HG03342 (cell line): ENCODE measurements around the gene MRPL44.
"Not testable (repeated sequence)": the region's sequence is repeated elsewhere in the genome, so short reads cannot be mapped to it uniquely, and the experiment has no call there.

Experiments
- ATAC-seq: cut with Tn5 transposase; IDR thresholded peaks from one replicate; pipeline ENCODE4 v1.9.1; 2021; ENCODE audit warnings: mild to moderate bottlenecking, moderate library complexity; ENCODE audit not compliant: unreplicated experiment

Gene MRPL44

DNA sequence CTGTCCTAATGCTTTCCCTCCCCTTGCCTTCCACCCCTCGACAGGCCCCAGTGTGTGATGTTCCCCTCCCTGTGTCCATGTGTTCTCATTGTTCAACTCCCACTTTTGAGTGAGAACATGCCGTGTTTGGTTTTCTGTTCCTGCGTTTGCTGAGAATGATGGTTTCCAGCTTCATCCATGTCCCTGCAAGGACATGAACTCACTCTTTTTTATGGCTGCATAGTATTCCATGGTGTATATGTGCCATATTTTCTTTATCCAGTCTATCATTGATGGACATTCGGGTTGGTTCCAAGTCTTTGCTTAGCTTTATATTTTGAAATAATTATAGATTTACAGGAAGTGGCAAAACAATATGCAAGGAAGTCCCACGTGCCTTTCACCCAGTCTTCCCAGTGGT is 43.4 kb downstream of the MRPL44 start:
- not testable (repeated sequence) for ATAC-seq

DNA sequence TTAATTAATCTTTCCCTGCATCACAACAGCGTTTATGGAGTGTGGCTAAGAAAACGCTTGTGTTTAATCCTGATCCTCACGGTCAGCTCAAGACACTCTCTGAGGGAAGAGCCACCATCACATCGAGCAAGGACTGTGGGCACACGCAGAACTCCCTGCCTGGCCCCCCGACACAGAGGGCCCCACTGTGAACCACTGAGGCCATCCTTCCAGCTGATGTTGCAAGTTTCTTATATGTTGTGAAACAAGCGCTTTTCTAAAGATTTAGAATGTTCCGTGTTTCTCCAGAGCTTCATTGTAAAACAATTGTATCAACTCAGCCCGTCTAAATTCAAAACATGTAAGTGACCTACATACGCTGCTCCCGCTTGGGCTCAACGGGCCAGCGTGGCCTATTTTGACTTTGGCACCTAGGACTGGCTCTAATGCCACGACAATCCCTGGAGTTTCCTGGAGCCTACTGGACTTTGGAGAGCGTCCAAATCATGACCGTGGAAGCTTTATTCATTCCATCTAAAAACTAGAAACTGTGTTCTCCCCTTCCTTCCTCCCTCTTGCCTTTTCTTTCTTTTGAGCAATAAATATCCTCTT is 46.9 kb downstream of the MRPL44 start:
- no peak for ATAC-seq

DNA sequence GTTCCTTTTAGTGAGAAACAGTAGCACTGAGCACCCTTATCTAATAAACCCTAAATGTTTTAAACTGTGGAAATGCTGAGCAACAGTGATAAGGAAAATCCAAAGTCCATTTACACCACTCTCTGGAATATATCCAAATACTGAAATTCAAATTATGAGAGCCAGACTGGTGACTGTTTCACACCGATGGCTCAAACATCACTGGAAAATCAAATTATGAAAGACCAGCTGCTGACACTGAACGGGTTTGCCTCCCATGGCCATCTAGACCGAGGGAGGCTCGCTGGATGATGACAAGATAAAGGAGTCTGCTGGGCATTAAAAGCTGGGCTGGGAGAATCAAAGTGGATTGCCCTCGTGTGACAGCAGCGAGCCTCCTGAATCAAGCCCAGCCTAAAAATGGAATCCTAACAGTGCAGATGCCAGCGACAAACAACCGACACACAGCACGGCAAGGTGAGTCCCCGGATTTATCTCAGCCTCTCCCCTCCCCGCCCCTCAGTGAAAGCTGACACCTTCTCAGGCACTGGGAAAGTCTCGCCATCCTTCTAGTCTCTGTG is 51.5 kb downstream of the MRPL44 start:
- ATAC-seq = no peak

DNA sequence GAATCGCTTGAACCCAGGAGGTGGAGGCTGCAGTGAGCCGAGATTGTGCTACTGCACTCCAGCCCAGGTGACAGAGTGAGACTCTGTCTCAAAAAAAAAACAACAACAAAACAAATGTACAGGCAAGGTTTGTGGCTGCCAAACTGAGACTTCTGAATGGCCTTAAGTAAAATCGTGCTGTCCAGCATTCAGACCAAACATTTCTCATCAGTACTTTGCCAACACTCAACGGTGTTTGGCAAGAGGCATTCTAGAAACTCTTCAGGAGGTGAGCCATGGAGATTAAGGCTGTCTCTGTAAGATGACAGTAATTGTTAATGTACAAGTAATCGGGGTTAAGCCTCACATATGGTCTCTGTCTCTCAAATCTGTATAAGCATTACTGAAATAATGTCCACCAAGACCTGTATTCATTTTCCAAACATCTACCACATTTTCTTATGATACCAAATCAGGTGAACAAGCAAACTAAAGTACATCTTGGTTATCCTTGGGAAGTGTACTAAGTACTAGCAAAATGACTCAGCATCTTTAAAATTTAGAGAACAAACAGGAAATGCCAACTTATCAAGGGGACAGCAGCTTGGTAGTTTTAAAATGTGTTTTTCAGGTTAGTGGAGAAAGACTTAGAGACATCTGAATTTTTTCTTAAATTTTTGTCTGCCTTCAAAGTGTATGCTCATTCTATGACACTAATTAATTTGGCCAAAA is 52.5 kb downstream of the MRPL44 start:
- no peak for ATAC-seq

DNA sequence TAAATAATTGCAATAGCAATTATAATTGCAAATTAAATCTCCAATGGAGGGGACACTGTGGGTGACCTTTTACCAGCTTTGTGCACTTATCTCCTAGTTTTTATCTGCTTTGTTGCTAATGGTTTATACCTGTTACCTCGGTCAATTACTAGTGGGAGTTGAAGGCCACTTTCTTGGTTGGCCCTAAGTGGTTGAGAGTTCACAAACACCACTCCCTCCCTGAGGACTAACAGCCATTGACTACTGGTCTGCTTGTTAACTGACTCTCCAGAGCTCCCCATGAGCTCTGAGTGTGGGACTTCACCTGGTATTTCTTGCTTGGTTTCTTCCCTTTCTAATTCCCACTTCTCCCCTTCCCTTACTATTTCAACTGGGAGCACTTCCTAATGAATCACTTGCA is 54.6 kb downstream of the MRPL44 start:
- no peak for ATAC-seq

DNA sequence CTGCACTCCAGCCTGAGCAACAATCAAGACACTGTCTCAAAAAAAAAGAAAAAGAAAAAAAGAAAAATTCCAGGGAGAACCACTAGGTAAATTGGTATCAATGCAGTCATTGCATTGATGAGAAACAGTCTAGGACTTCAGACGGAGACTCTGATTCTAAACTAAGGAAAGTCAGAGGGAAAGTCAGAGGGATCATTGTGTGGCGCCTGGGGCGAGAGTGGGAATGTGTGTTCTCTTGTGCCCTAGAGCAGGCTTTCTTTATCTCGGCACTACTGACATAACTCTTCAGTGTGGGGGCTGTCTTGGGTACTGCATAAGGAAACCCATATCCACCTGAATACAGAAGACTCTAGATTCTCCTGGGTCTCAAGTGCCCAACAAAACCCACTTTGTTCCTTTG is 57.1 kb downstream of the MRPL44 start:
- ATAC-seq = no peak

DNA sequence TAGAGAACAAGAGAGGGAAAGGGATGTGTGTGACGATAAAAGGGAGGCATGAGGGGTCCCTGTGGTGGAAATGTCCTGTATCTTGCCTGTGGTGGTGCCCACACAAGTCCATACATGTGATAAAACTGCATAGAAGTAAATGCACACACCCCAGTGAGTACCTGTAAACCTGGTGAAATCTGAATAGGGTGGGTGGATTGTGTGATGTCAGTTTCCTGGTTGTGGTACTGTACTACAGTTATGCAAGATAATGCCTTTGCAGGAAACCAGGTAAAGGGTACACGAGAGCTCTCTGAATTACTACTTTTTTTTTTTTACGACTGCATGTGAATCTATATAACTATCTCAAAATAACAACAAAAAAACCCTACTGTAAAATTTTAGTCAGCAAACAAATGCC is 59.7 kb downstream of the MRPL44 start:
- ATAC-seq = no peak
